Endothelial cell of umbilical vein (primary cell): ENCODE data around the gene EPHA8. TPM values are rescaled to one million over a fixed set of nuclear protein-coding genes. Genes with fewer than 3 reads are reported as not detected.

Experiments
- BruUV-seq: library from RNA; stranded (reverse); fragments of 400-500 nt; replicated peaks from 2 replicates; lab custom pipeline; 2021; lab: Mats Ljungman, UMichigan
- CTCF ChIA-PET: fragments of 300-600, 350-600 bp; sonication (Branson Sonifier 250); formaldehyde crosslinking; loops from one replicate; lab custom pipeline; 2021; ENCODE audit warnings: antibody characterized with exemption, inconsistent platforms; lab: Charles Lee
- POLR2A ChIA-PET: fragments of 300-600, 350-600 bp; sonication (Branson Sonifier 250); formaldehyde crosslinking; loops from one replicate; lab custom pipeline; 2021; ENCODE audit warnings: antibody characterized with exemption, inconsistent platforms; lab: Charles Lee
- DNase-seq: peaks from one replicate; pipeline ENCODE4 v3.0.0-alpha.2; 2011; ENCODE audit warnings: low read depth, low spot score
- FAIRE-seq: peaks from 2 replicates; lab custom pipeline; 2011; peaks lifted over from hg19 to GRCh38; lab: Jason Lieb, UNC
- H2AFZ ChIP-seq: 2 replicates; pipeline ENCODE4 v1.6.0; 2012; ENCODE audit warnings: low read depth, low read length, control low read depth, inconsistent platforms
- H3K27ac ChIP-seq: 2 replicates; pipeline ENCODE4 v1.5.1; 2011; ENCODE audit warnings: low read depth, mild to moderate bottlenecking, control low read depth, low read length, moderate library complexity; ENCODE audit not compliant: insufficient read depth
- H3K27me3 ChIP-seq, 2 experiments: 2 replicates each; pipeline versions ENCODE4 v1.6.0 to v1.6.1; 2011; ENCODE audit warnings: low read length in 2 of 2, mixed read lengths in 1 of 2; ENCODE audit not compliant: control insufficient read depth in 2 of 2, insufficient read depth in 2 of 2
- H3K36me3 ChIP-seq, 2 experiments: 2 replicates in 1 of 2; 3 replicates in 1 of 2; pipeline ENCODE4 v1.5.1; 2011; ENCODE audit warnings: low read length in 2 of 2, mild to moderate bottlenecking in 1 of 2, moderate library complexity in 1 of 2; ENCODE audit not compliant: control insufficient read depth in 2 of 2, insufficient read depth in 2 of 2; ENCODE audit errors: extremely low read depth in 1 of 2
- H3K4me1 ChIP-seq: 3 replicates; pipeline ENCODE4 v1.5.1; 2011; ENCODE audit warnings: mild to moderate bottlenecking, low read length; ENCODE audit not compliant: control insufficient read depth, insufficient read depth; ENCODE audit errors: extremely low read depth
- H3K4me2 ChIP-seq: 2 replicates; pipeline ENCODE4 v1.6.1; 2011; ENCODE audit warnings: low read length, control low read depth, mixed read lengths; ENCODE audit not compliant: insufficient read depth
- H3K4me3 ChIP-seq, 3 experiments: fragments of 200-600 bp in 1 of 3; sonication (generic), shearing (Covaris generic) in 1 of 3; replicated peaks in 1 of 3; 2 replicates each; pipeline ENCODE4 v1.5.1; 2011 to 2016; ENCODE audit warnings: control low read depth in 3 of 3, low read length in 3 of 3, mild to moderate bottlenecking in 2 of 3, inconsistent platforms in 1 of 3, low read depth in 1 of 3, moderate library complexity in 1 of 3; ENCODE audit not compliant: insufficient read depth in 1 of 3
- H3K79me2 ChIP-seq: 2 replicates; pipeline ENCODE4 v1.6.0; 2012; ENCODE audit warnings: low read length, inconsistent platforms; ENCODE audit not compliant: control insufficient read depth, insufficient read depth
- H3K9ac ChIP-seq: replicated peaks from 2 replicates; pipeline ENCODE3; 2011; ENCODE audit warnings: low read length, control low read depth; ENCODE audit not compliant: insufficient read depth; ENCODE audit errors: extremely low read depth
- H3K9me1 ChIP-seq: replicated peaks from 3 replicates; pipeline ENCODE4 v1.6.0; 2011; ENCODE audit warnings: mild to moderate bottlenecking, low read length; ENCODE audit not compliant: control insufficient read depth, insufficient read depth; ENCODE audit errors: extremely low read depth
- H3K9me3 ChIP-seq: replicated peaks from 2 replicates; pipeline ENCODE4 v1.5.1; 2012; ENCODE audit warnings: low read length, inconsistent platforms; ENCODE audit not compliant: control insufficient read depth, insufficient read depth
- H4K20me1 ChIP-seq: replicated peaks from 2 replicates; pipeline ENCODE3; 2011; ENCODE audit warnings: mild to moderate bottlenecking, low read length; ENCODE audit not compliant: control insufficient read depth, insufficient read depth; ENCODE audit errors: extremely low read depth
- EZH2 ChIP-seq: IDR thresholded peaks from 2 replicates; pipeline ENCODE4 v1.6.1; 2012; ENCODE audit warnings: borderline replicate concordance, low read depth, mild to moderate bottlenecking, moderate library complexity, low read length, inconsistent platforms; ENCODE audit not compliant: severe bottlenecking
- FOS ChIP-seq: IDR thresholded peaks from 2 replicates; pipeline ENCODE4 v1.6.1; 2011; ENCODE audit warnings: mild to moderate bottlenecking, low read length, moderate library complexity, borderline replicate concordance; ENCODE audit not compliant: insufficient read depth
- GATA2 ChIP-seq: IDR thresholded peaks from 2 replicates; pipeline ENCODE4 v1.7.0; 2011; ENCODE audit warnings: low read depth, mild to moderate bottlenecking, moderate library complexity, mixed read lengths, low read length; ENCODE audit not compliant: insufficient read length, insufficient read depth
- JUN ChIP-seq: IDR thresholded peaks from 2 replicates; pipeline ENCODE4 v1.6.1; 2011; ENCODE audit warnings: borderline replicate concordance, low read depth; ENCODE audit not compliant: insufficient read length, insufficient read depth
- MYC ChIP-seq: IDR thresholded peaks from one replicate; pipeline ENCODE4 v1.6.1; 2011; ENCODE audit warnings: mild to moderate bottlenecking, low read depth, low read length
- POLR2A ChIP-seq: IDR thresholded peaks from 2 replicates; pipeline ENCODE4 v1.6.1; 2012; ENCODE audit warnings: low read depth, mild to moderate bottlenecking, control low read depth, low read length
- POLR2AphosphoS5 ChIP-seq: IDR thresholded peaks from 2 replicates; pipeline ENCODE4 v1.6.1; 2012; ENCODE audit warnings: low read depth, mild to moderate bottlenecking, control low read depth, low read length, moderate library complexity; ENCODE audit not compliant: insufficient read depth
- dilution Hi-C: fragments of 300-500 bp; cut with MboI; formaldehyde crosslinking; loops from one replicate; pipeline ENCODE4 v1.15.0; 2019; ENCODE audit warnings: low sequenced_read_pairs; ENCODE audit not compliant: extremely low pct_ligation_motif_present
- intact Hi-C: fragments of 100-400 bp; cut with micrococcal nuclease; formaldehyde crosslinking; loops from one replicate; pipeline ENCODE4 v1.10.0; 2022
- polyA plus RNA-seq, 4 experiments: library from polyadenylated mRNA; depleted of rRNA in 3 of 4; stranded (reverse) in 3 of 4; unstranded in 1 of 4; fragments of >200 nt; gene quantifications; 2 replicates each; pipeline versions ENCODE4 v1.2.1 to v1.2.3, GENCODE V29; 2011 to 2012; ENCODE audit warnings: missing spikeins in 1 of 4
- total RNA-seq: library from RNA; stranded (reverse); gene quantifications from 2 replicates; pipeline ENCODE4 v1.2.3, GENCODE V29; 2021
- TF ChIP-seq, protein P1 (sequence below): IDR thresholded peaks from 2 replicates; pipeline ENCODE4 v1.6.1; 2011; ENCODE audit not compliant: insufficient read depth, insufficient read length
- TF ChIP-seq, protein P2 (sequence below), 2 donors: IDR thresholded peaks; 1 replicate in 1 of 2; 2 replicates in 1 of 2; pipeline ENCODE4 v1.5.1; 2011; ENCODE audit warnings: low read length in 2 of 2, mild to moderate bottlenecking in 2 of 2, moderate library complexity in 2 of 2, control low read depth in 1 of 2, inconsistent platforms in 1 of 2, low read depth in 1 of 2; ENCODE audit not compliant: insufficient read depth in 1 of 2; ENCODE audit errors: extremely low read depth in 1 of 2

Gene EPHA8
- total and polyA plus RNA-seq, 2 donors (not counting 3 experiments of a cell fraction or from before 2014, with no cell fraction given): not detected

DNA sequence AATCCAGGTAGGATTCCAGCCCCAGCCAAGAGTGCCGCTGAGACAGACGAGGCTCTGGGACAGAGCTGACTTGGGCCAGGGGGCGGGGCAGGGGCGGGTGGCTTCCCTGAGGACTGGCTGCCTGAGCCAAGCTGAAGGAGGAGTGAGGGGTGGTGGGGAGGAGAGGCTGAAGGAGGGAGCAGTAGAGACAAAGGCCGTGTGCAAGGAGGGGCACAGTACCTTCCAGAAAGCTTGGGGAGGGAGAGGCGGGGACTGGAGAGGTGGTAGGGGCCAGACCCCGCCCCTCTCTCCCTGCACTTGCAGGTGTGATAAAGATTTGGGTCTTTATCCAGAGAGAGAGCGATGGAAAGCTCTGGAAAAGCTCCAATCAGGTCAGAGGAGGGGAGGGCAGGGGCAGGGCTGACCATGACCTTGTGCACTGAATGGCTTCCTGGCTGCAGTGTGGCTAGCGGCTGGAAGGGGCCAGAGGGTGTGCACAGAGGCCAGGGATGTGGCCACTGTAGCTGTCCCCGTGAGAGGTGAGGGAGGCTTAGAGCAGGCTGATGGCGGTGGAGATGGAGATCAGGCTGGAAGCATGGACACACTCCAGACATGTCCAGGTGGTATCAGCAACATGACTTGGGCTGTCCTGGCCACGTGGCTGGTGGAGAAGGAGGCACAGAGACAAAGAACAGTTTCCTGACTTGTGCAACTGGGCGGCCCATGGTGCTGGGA, 6.7 kb upstream of the EPHA8 start:
- FAIRE-seq: no peak
- no peak overlapping the region for H3K27ac ChIP-seq

DNA sequence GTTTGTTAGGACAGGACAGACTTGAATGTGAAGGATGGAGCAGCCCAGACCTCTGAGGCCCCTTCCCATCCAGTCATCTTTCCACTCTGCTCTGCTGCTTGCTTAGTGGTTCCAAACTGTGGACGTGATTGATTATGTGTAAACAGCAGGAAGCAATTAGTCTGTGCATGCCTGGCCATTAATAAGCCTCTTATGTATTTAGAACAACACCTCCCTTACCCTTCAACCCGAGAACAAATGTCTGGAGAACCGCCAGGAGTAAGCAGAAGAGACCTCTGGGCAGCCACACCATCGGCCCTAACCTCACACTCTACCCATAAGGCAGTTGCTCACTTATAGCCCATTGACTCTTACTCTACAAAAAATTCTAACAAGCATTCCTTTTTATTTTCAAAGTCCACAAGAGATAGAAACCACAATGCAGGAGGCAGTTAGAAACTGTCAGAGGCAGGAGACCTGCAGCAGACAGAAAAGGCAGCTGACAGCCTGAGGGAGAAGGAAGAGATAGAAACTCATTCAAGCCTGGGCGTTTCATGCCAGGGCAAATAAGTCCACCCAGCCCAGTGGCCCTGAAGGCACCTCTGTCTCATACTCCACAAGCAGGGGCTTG, 5.8 kb upstream of the EPHA8 start:
- Histone ChIP-seq H3K4me1 (no peaks in the 10 kb centered on the region), H3K9ac (no peak overlapping the region), H4K20me1 (no peaks in the 10 kb centered on the region), H3K27me3 (peaks cover 41 to 43% of the 10 kb centered on the region in 2 experiments), H3K9me3 (no peaks in the 10 kb centered on the region), H3K27ac (no peak overlapping the region), H2AFZ (no peak overlapping the region), H3K9me1 (no peaks in the 10 kb centered on the region), H3K4me3 (no peak overlapping the region), H3K4me2 (no peak overlapping the region), H3K36me3 (no peaks in the 10 kb centered on the region), H3K79me2 (no peaks in the 10 kb centered on the region)
- ChIA-PET CTCF (no interaction called here), POLR2A (no interaction called here)
- dilution Hi-C loops (no loop called here), intact Hi-C loops (no loop called here)
- BruUV-seq: no TSS peak
- peak; percentile 37 for FAIRE-seq
- peak; percentile 11 for DNase-seq
- TF ChIP-seq MYC (no peak), JUN (no peak), FOS (no peak), POLR2AphosphoS5 (no peak), EZH2 (no peak), POLR2A (no peak), GATA2 (no peak)
- TF ChIP-seq, protein P1, sequence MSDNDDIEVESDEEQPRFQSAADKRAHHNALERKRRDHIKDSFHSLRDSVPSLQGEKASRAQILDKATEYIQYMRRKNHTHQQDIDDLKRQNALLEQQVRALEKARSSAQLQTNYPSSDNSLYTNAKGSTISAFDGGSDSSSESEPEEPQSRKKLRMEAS: no peak
- TF ChIP-seq, protein P2, sequence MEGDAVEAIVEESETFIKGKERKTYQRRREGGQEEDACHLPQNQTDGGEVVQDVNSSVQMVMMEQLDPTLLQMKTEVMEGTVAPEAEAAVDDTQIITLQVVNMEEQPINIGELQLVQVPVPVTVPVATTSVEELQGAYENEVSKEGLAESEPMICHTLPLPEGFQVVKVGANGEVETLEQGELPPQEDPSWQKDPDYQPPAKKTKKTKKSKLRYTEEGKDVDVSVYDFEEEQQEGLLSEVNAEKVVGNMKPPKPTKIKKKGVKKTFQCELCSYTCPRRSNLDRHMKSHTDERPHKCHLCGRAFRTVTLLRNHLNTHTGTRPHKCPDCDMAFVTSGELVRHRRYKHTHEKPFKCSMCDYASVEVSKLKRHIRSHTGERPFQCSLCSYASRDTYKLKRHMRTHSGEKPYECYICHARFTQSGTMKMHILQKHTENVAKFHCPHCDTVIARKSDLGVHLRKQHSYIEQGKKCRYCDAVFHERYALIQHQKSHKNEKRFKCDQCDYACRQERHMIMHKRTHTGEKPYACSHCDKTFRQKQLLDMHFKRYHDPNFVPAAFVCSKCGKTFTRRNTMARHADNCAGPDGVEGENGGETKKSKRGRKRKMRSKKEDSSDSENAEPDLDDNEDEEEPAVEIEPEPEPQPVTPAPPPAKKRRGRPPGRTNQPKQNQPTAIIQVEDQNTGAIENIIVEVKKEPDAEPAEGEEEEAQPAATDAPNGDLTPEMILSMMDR (IDR thresholded peaks at IDR 0.05; ENCODE audit: extremely low read depth in 1 of 2, insufficient read depth in 1 of 2, low read depth in 1 of 2, low read length in 2 of 2): no peak

More for the DNA sequence above, 6.7 kb upstream of the EPHA8 start:
- ChIA-PET CTCF (interaction anchor here (0.6 kb wide), 1 partner anchor 150 kb away, joined by 3 read pairs; no protein-coding TSS in a partner anchor), POLR2A (no interaction called here)
- H3K9me3 ChIP-seq: no peaks in the 10 kb centered on the region
- no peak overlapping the region for H3K9ac ChIP-seq
- peaks cover 32 to 34% of the 10 kb centered on the region in 2 experiments for H3K27me3 ChIP-seq
- no peaks in the 10 kb centered on the region for H4K20me1 ChIP-seq
- no peak overlapping the region for H2AFZ ChIP-seq
- no peaks in the 10 kb centered on the region for H3K36me3 ChIP-seq
- H3K79me2 ChIP-seq: no peaks in the 10 kb centered on the region
- no peaks in the 10 kb centered on the region for H3K9me1 ChIP-seq
- H3K4me2 ChIP-seq: no peak overlapping the region
- intact Hi-C loops (no loop called here), dilution Hi-C loops (no loop called here)
- BruUV-seq: no TSS peak
- H3K4me3 ChIP-seq: no peak overlapping the region
- TF ChIP-seq JUN (no peak), MYC (no peak)
- no peak for DNase-seq
- no peaks in the 10 kb centered on the region for H3K4me1 ChIP-seq
